Right lobe of liver (tissue), 6 donors: Measurements from ENCODE around the gene CCR2. TPM values are rescaled to one million over a fixed set of nuclear protein-coding genes. Genes with fewer than 3 reads are reported as not detected.
"Not testable (repeated sequence)": the region's sequence is repeated elsewhere in the genome, so short reads cannot be mapped to it uniquely, and the experiment has no call there.

Experiments
- ATAC-seq, 4 donors: fragments of 200-7000 bp; cut with Tn5 transposase; one replicate each; pipeline ENCODE4 v1.9.1; 2020; ENCODE audit warnings: mild to moderate bottlenecking in 4 of 4, moderate library complexity in 4 of 4
- DNase-seq, 3 donors: peaks; one replicate each; pipeline ENCODE4 v3.0.0-alpha.2; 2020
- H3K27ac ChIP-seq, 3 donors: fragments of 200-600 bp; one replicate each; pipeline ENCODE4 v1.8.0; 2022
- H3K27me3 ChIP-seq, 2 donors: fragments of 200-600 bp; one replicate each; pipeline ENCODE4 v1.8.0; 2022
- H3K36me3 ChIP-seq, 4 donors: fragments of 200-600 bp; sonication (generic) in 1 of 4; one replicate each; pipeline versions ENCODE4 v1.5.1 to v1.8.0; 2017 to 2022; ENCODE audit warnings: control low read depth in 1 of 4
- H3K4me1 ChIP-seq, 4 donors: fragments of 200-600 bp; sonication (generic) in 1 of 4; one replicate each; pipeline versions ENCODE4 v1.5.1 to v1.8.0; 2017 to 2022; ENCODE audit warnings: control low read depth in 1 of 4
- H3K4me3 ChIP-seq, 3 donors: fragments of 200-600 bp; one replicate each; pipeline ENCODE4 v1.8.0; 2022
- H3K9me3 ChIP-seq, 4 donors: fragments of 200-600 bp; sonication (generic) in 1 of 4; one replicate each; pipeline versions ENCODE4 v1.5.1 to v1.8.0; 2017 to 2022; ENCODE audit warnings: control low read depth in 1 of 4
- CTCF ChIP-seq, 4 donors: fragments of 200-600 bp in 3 of 4; fragments of 450-650 bp in 1 of 4; IDR thresholded peaks; one replicate each; pipeline versions ENCODE4 v1.5.1 to v1.8.0; 2016 to 2022; ENCODE audit warnings: antibody characterized with exemption in 4 of 4, mild to moderate bottlenecking in 2 of 4
- POLR2A ChIP-seq: fragments of 450-650 bp; IDR thresholded peaks from one replicate; pipeline ENCODE4 v1.6.1; 2017; ENCODE audit warnings: antibody characterized with exemption, mild to moderate bottlenecking
- WGBS: methylation state at CpG from one replicate; pipeline ENCODE4 v1.1.6; 2018; ENCODE audit warnings: low coverage, low lambda C conversion rate; ENCODE audit not compliant: insufficient coverage; ENCODE audit errors: missing lambda C conversion rate; 5-methylcytosine and 5-hydroxymethylcytosine counted together
- intact Hi-C, 2 donors: fragments of 100-400 bp; cut with DNase I; formaldehyde crosslinking; loops; one replicate each; pipeline versions ENCODE4 v1.11.2 to v1.14.1; 2022
- total RNA-seq, 6 experiments: library from RNA; depleted of rRNA in 2 of 6; stranded (reverse); fragments of >200 nt in 2 of 6; fragmentation: NEBNext Ultra II Directional in 3 of 6; extraction: Animal tissue kit (Norgen Biotek cat#: 25700) in 3 of 6; gene quantifications; one replicate each; pipeline versions ENCODE4 v1.1.0 to v1.2.4, GENCODE V29; 2016 to 2023
- donor health status: DM: no; HTN: yes; CAD: no.
- donor health status: DM: no; HTN: no; CAD: no.
- donor health status: DM: no; HTN: no; CAD: no.
- donor health status: DM: no; HTN: yes; CAD: no.
- donor health status: DM: no; HTN: yes; CAD: no.

Gene CCR2
- total RNA-seq, 6 experiments from 2014 or later = 0.66 to 1.5 (median 0.92) TPM

DNA sequence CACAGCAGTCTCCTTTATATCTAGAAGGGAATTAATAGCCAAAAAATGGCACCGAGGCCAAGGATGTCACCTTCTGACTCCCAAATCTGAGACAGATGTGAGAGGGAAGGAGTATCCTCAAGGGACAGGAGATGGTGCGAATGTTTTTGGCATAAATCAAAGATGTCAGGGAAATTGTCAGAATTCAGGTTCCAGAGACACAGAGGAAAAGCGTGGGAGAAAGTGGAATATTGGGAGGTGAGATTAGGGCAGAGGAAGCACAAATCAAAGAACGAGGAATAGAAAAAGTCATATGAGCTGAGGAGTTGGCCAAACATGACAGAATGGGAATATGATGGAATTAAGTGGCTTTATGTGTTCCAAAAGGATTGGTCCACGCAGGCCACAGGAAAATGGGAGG, 46.9 kb downstream of the CCR2 start:
- Histone ChIP-seq H3K4me3 (no peak overlapping the region), H3K36me3 (no peaks in the 10 kb centered on the region), H3K9me3 (no peaks in the 10 kb centered on the region), H3K4me1 (peaks cover 0 to 13% (median 6%) of the 10 kb centered on the region in 4 donors), H3K27me3 (no peaks in the 10 kb centered on the region), H3K27ac (no peak overlapping the region)
- ATAC-seq = no peak
- TF ChIP-seq POLR2A = no peak
- no peak for TF ChIP-seq CTCF (IDR thresholded peaks at IDR 0.05)
- intact Hi-C loops = no loop called here
- 71% methylated on average over 5 of the region's 5 CpGs for WGBS
- no peak for DNase-seq

DNA sequence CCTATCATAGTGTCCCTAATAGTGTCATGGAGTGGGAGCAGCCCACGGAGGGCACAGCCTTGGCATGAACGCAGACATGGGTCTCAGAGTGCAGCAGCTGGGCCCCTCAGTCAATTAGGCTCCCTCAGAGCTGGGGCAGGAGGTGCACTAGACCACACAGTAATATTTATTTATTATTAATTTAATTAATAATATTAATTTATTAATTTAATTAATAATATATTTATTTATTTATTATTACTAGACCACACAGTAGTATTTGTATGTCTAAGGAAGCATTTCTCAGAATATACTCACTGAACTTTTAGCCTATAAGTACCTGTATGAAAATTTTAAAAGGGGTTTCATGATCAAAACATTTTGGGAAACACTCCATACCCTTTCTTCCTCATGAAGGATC, 47.7 kb downstream of the CCR2 start:
- no peak for DNase-seq
- Histone ChIP-seq H3K27ac (no peak overlapping the region), H3K27me3 (no peaks in the 10 kb centered on the region), H3K4me3 (no peak overlapping the region), H3K9me3 (no peaks in the 10 kb centered on the region), H3K36me3 (no peaks in the 10 kb centered on the region), H3K4me1 (peaks cover 0 to 14% (median 6%) of the 10 kb centered on the region in 4 donors)
- TF ChIP-seq POLR2A = no peak
- no peak for TF ChIP-seq CTCF (IDR thresholded peaks at IDR 0.05)
- intact Hi-C loops = no loop called here
- no peak for ATAC-seq
- no CpG with 5 or more reads among the region's 2 CpGs for WGBS

- WGBS = 76% methylated on average over 4 of the region's 4 CpGs
- ATAC-seq, H3K27ac ChIP-seq, intact Hi-C loops, H3K4me3 ChIP-seq, H3K9me3 ChIP-seq, DNase-seq, H3K27me3 ChIP-seq, H3K36me3 ChIP-seq: not testable (repeated sequence)
- H3K4me1 ChIP-seq = peaks cover 0 to 14% (median 6%) of the 10 kb centered on the region in 4 donors
These were observed 49.0 kb downstream of the CCR2 start for GRCh38 chr3:46402902-46403301.

GRCh38 chr3:46405301-46406019, 51.5 kb downstream of the CCR2 start:
- H3K27ac ChIP-seq = peak overlapping the region; percentile 30 to 83 (median 49)
- H3K4me1 ChIP-seq = peaks cover 0 to 14% (median 6%) of the 10 kb centered on the region in 4 donors
- H3K4me3 ChIP-seq = no peak overlapping the region
- peak in 1 of 3 donors; percentile 57 for DNase-seq
- WGBS = 22% methylated on average over 10 of the region's 11 CpGs
- no peaks in the 10 kb centered on the region for H3K27me3 ChIP-seq
- H3K36me3 ChIP-seq = no peaks in the 10 kb centered on the region
- ATAC-seq = peak; percentile 61 to 68 (median 68)
- intact Hi-C loops = no loop called here
- TF ChIP-seq CTCF (IDR thresholded peaks at IDR 0.05) (no peak), POLR2A (no peak)
- no peaks in the 10 kb centered on the region for H3K9me3 ChIP-seq

DNA sequence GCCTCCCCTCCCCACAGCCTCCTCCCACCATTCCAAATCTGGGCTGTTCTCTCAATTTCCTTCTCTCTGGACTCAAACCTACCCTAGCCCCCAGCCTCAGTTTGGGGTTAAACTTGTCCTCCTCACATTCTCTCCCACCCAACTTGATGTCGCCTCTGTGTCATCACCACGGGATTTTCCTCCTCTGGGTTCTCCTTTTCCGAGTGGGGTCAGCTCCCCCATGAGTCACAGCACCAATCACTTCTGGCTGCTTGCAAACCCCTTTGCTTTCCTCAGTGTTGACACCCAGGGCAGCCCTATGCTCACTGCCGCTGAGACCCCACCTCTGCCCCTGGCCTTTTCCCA, 52.5 kb downstream of the CCR2 start:
- peaks cover 0 to 14% (median 6%) of the 10 kb centered on the region in 4 donors for H3K4me1 ChIP-seq
- DNase-seq (no peak), ATAC-seq (peak; percentile 16 to 38 (median 22))
- intact Hi-C loops = no loop called here
- H3K4me3 ChIP-seq = no peak overlapping the region
- WGBS = 46% methylated on average over 4 of the region's 4 CpGs
- no peak for TF ChIP-seq POLR2A
- no peak for TF ChIP-seq CTCF (IDR thresholded peaks at IDR 0.05)
- H3K27ac ChIP-seq = peak overlapping the region; percentile 49 to 83 (median 58)
- no peaks in the 10 kb centered on the region for H3K9me3 ChIP-seq
- no peaks in the 10 kb centered on the region for H3K27me3 ChIP-seq
- H3K36me3 ChIP-seq = no peaks in the 10 kb centered on the region
